PC-3 (cell line): ENCODE data around the gene PRRC2B.

Experiments
- EZH2phosphoT487 ChIP-seq: fragments of 300-600 bp; sonication (generic); IDR thresholded peaks from 2 replicates; pipeline ENCODE4 v1.6.1; 2018; ENCODE audit warnings: mild to moderate bottlenecking, antibody characterized with exemption, low read length, borderline replicate concordance
- TF ChIP-seq, protein P1 (sequence below): fragments of 300-600 bp; sonication (generic); conservative IDR thresholded peaks from 2 replicates; pipeline ENCODE4 v1.5.1; 2017; ENCODE audit warnings: antibody characterized with exemption, low read depth, mild to moderate bottlenecking, low read length

GRCh38 chr9:131470581-131470991, 76.7 kb downstream of the PRRC2B start:
- TF ChIP-seq, protein P1, sequence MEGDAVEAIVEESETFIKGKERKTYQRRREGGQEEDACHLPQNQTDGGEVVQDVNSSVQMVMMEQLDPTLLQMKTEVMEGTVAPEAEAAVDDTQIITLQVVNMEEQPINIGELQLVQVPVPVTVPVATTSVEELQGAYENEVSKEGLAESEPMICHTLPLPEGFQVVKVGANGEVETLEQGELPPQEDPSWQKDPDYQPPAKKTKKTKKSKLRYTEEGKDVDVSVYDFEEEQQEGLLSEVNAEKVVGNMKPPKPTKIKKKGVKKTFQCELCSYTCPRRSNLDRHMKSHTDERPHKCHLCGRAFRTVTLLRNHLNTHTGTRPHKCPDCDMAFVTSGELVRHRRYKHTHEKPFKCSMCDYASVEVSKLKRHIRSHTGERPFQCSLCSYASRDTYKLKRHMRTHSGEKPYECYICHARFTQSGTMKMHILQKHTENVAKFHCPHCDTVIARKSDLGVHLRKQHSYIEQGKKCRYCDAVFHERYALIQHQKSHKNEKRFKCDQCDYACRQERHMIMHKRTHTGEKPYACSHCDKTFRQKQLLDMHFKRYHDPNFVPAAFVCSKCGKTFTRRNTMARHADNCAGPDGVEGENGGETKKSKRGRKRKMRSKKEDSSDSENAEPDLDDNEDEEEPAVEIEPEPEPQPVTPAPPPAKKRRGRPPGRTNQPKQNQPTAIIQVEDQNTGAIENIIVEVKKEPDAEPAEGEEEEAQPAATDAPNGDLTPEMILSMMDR = no peak
- no peak for TF ChIP-seq EZH2phosphoT487
